ENCODE measurements around the gene SLAIN1.

SLAIN1 gene

GRCh38 chr13:77715233-77715891 lies 17.9 kb downstream of the SLAIN1 start:
- H3K27ac ChIP-seq (ENCODE audit: low read depth, low read length, severe bottlenecking) = no peak overlapping the region
- H3K4me1 ChIP-seq (ENCODE audit: control insufficient read depth, insufficient read depth, low read length, poor library complexity, severe bottlenecking) = no peaks in the 10 kb centered on the region
- H3K9me3 ChIP-seq (ENCODE audit: control insufficient read depth, low read length) = no peaks in the 10 kb centered on the region
- no peaks in the 10 kb centered on the region for H3K36me3 ChIP-seq (ENCODE audit: control insufficient read depth, insufficient read depth, low read length)
- no peak overlapping the region for H3K4me3 ChIP-seq (ENCODE audit: extremely low read depth, insufficient read depth, low read length, poor library complexity, severe bottlenecking)
- no CpG with 5 or more reads among the region's 1 CpG for WGBS, 2 experiments (ENCODE audit: insufficient coverage in 2 of 2)

GRCh38 chr13:77716692-77717091 lies 19.2 kb downstream of the SLAIN1 start:
- no peak overlapping the region for H3K27ac ChIP-seq (ENCODE audit: low read depth, low read length, severe bottlenecking)
- no CpG with 5 or more reads among the region's 2 CpGs for WGBS, 2 experiments (ENCODE audit: insufficient coverage in 2 of 2)
- H3K9me3 ChIP-seq (ENCODE audit: control insufficient read depth, low read length) = no peaks in the 10 kb centered on the region
- H3K36me3 ChIP-seq (ENCODE audit: control insufficient read depth, insufficient read depth, low read length) = no peaks in the 10 kb centered on the region
- H3K4me1 ChIP-seq (ENCODE audit: control insufficient read depth, insufficient read depth, low read length, poor library complexity, severe bottlenecking) = no peaks in the 10 kb centered on the region
- no peak overlapping the region for H3K4me3 ChIP-seq (ENCODE audit: extremely low read depth, insufficient read depth, low read length, poor library complexity, severe bottlenecking)

GRCh38 chr13:77717508-77717907 lies 20.0 kb downstream of the SLAIN1 start:
- H3K27ac ChIP-seq (ENCODE audit: low read depth, low read length, severe bottlenecking) = no peak overlapping the region
- WGBS, 2 experiments (ENCODE audit: insufficient coverage in 2 of 2) = 82 to 100% methylated on average over 2 to 3 of the region's 4 CpGs
- no peak overlapping the region for H3K4me3 ChIP-seq (ENCODE audit: extremely low read depth, insufficient read depth, low read length, poor library complexity, severe bottlenecking)
- H3K36me3 ChIP-seq (ENCODE audit: control insufficient read depth, insufficient read depth, low read length) = no peaks in the 10 kb centered on the region
- no peaks in the 10 kb centered on the region for H3K9me3 ChIP-seq (ENCODE audit: control insufficient read depth, low read length)
- no peaks in the 10 kb centered on the region for H3K4me1 ChIP-seq (ENCODE audit: control insufficient read depth, insufficient read depth, low read length, poor library complexity, severe bottlenecking)

GRCh38 chr13:77719128-77719527 lies 21.6 kb downstream of the SLAIN1 start:
- H3K4me3 ChIP-seq (ENCODE audit: extremely low read depth, insufficient read depth, low read length, poor library complexity, severe bottlenecking) = no peak overlapping the region
- no peaks in the 10 kb centered on the region for H3K9me3 ChIP-seq (ENCODE audit: control insufficient read depth, low read length)
- H3K27ac ChIP-seq (ENCODE audit: low read depth, low read length, severe bottlenecking) = no peak overlapping the region
- no peaks in the 10 kb centered on the region for H3K36me3 ChIP-seq (ENCODE audit: control insufficient read depth, insufficient read depth, low read length)
- H3K4me1 ChIP-seq (ENCODE audit: control insufficient read depth, insufficient read depth, low read length, poor library complexity, severe bottlenecking) = no peaks in the 10 kb centered on the region

GRCh38 chr13:77720988-77721387 lies 23.5 kb downstream of the SLAIN1 start:
- Histone ChIP-seq H3K27ac (ENCODE audit: low read depth, low read length, severe bottlenecking) (no peak overlapping the region), H3K4me3 (ENCODE audit: extremely low read depth, insufficient read depth, low read length, poor library complexity, severe bottlenecking) (no peak overlapping the region), H3K36me3 (ENCODE audit: control insufficient read depth, insufficient read depth, low read length) (no peaks in the 10 kb centered on the region), H3K9me3 (ENCODE audit: control insufficient read depth, low read length) (no peaks in the 10 kb centered on the region), H3K4me1 (ENCODE audit: control insufficient read depth, insufficient read depth, low read length, poor library complexity, severe bottlenecking) (no peaks in the 10 kb centered on the region)
- WGBS, 2 experiments (ENCODE audit: insufficient coverage in 2 of 2) = 92% methylated on average over 2 of the region's 5 CpGs; no CpG with 5 or more reads in 1 of the 2 experiments

- Histone ChIP-seq H3K9me3 (ENCODE audit: control insufficient read depth, low read length) (no peaks in the 10 kb centered on the region), H3K36me3 (ENCODE audit: control insufficient read depth, insufficient read depth, low read length) (no peaks in the 10 kb centered on the region), H3K4me3 (ENCODE audit: extremely low read depth, insufficient read depth, low read length, poor library complexity, severe bottlenecking) (no peak overlapping the region), H3K27ac (ENCODE audit: low read depth, low read length, severe bottlenecking) (no peak overlapping the region), H3K4me1 (ENCODE audit: control insufficient read depth, insufficient read depth, low read length, poor library complexity, severe bottlenecking) (no peaks in the 10 kb centered on the region)
- WGBS, 2 experiments (ENCODE audit: insufficient coverage in 2 of 2) = 67 to 89% methylated on average over 1 to 3 of the region's 6 CpGs
Measured at GRCh38 chr13:77724092-77724491, 26.6 kb downstream of the SLAIN1 start.

- Histone ChIP-seq H3K9me3 (ENCODE audit: control insufficient read depth, low read length) (no peaks in the 10 kb centered on the region), H3K36me3 (ENCODE audit: control insufficient read depth, insufficient read depth, low read length) (no peaks in the 10 kb centered on the region), H3K4me3 (ENCODE audit: extremely low read depth, insufficient read depth, low read length, poor library complexity, severe bottlenecking) (no peak overlapping the region), H3K27ac (ENCODE audit: low read depth, low read length, severe bottlenecking) (no peak overlapping the region), H3K4me1 (ENCODE audit: control insufficient read depth, insufficient read depth, low read length, poor library complexity, severe bottlenecking) (no peaks in the 10 kb centered on the region)
- WGBS, 2 experiments (ENCODE audit: insufficient coverage in 2 of 2) = no CpG with 5 or more reads among the region's 1 CpG
Measured at GRCh38 chr13:77725071-77725470, 27.6 kb downstream of the SLAIN1 start.

- Histone ChIP-seq H3K36me3 (ENCODE audit: control insufficient read depth, insufficient read depth, low read length) (no peaks in the 10 kb centered on the region), H3K9me3 (ENCODE audit: control insufficient read depth, low read length) (no peaks in the 10 kb centered on the region), H3K27ac (ENCODE audit: low read depth, low read length, severe bottlenecking) (no peak overlapping the region), H3K4me1 (ENCODE audit: control insufficient read depth, insufficient read depth, low read length, poor library complexity, severe bottlenecking) (no peaks in the 10 kb centered on the region), H3K4me3 (ENCODE audit: extremely low read depth, insufficient read depth, low read length, poor library complexity, severe bottlenecking) (no peak overlapping the region)
- WGBS, 2 experiments (ENCODE audit: insufficient coverage in 2 of 2) = 89 to 100% methylated on average over 3 of the region's 5 CpGs
Measured at GRCh38 chr13:77728265-77729125, 31.0 kb downstream of the SLAIN1 start.

- 81 to 87% methylated on average over 3 to 8 of the region's 8 CpGs for whole genome bisulfite sequencing, 2 experiments (ENCODE audit: insufficient coverage in 2 of 2)
- H3K36me3 ChIP-seq (ENCODE audit: control insufficient read depth, insufficient read depth, low read length) = no peaks in the 10 kb centered on the region
- H3K27ac ChIP-seq (ENCODE audit: low read depth, low read length, severe bottlenecking) = no peak overlapping the region
- no peak overlapping the region for H3K4me3 ChIP-seq (ENCODE audit: extremely low read depth, insufficient read depth, low read length, poor library complexity, severe bottlenecking)
- H3K9me3 ChIP-seq (ENCODE audit: control insufficient read depth, low read length) = no peaks in the 10 kb centered on the region
- H3K4me1 ChIP-seq (ENCODE audit: control insufficient read depth, insufficient read depth, low read length, poor library complexity, severe bottlenecking) = no peaks in the 10 kb centered on the region
Measured at GRCh38 chr13:77729502-77730221, 32.2 kb downstream of the SLAIN1 start.

- Histone ChIP-seq H3K36me3 (ENCODE audit: control insufficient read depth, insufficient read depth, low read length) (no peaks in the 10 kb centered on the region), H3K4me3 (ENCODE audit: extremely low read depth, insufficient read depth, low read length, poor library complexity, severe bottlenecking) (no peak overlapping the region), H3K4me1 (ENCODE audit: control insufficient read depth, insufficient read depth, low read length, poor library complexity, severe bottlenecking) (no peaks in the 10 kb centered on the region), H3K27ac (ENCODE audit: low read depth, low read length, severe bottlenecking) (no peak overlapping the region), H3K9me3 (ENCODE audit: control insufficient read depth, low read length) (no peaks in the 10 kb centered on the region)
- WGBS, 2 experiments (ENCODE audit: insufficient coverage in 2 of 2) = no CpG with 5 or more reads among the region's 1 CpG
Measured at GRCh38 chr13:77730572-77730971, 33.1 kb downstream of the SLAIN1 start.

Data from mesodermal cell (in vitro differentiated cells).